Activated gamma-delta T cell (primary cell): ENCODE measurements around the gene INTS13.
"Not testable (repeated sequence)": the region's sequence is repeated elsewhere in the genome, so short reads cannot be mapped to it uniquely, and the experiment has no call there.

Source experiments
- DNase-seq: peaks from one replicate; lab custom pipeline; 2025; lab: John Stamatoyannopoulos, UW
- total RNA-seq, 2 donors: gene quantifications; one replicate each; lab custom pipeline; 2026; lab: John Stamatoyannopoulos, UW

Gene INTS13, protein sequence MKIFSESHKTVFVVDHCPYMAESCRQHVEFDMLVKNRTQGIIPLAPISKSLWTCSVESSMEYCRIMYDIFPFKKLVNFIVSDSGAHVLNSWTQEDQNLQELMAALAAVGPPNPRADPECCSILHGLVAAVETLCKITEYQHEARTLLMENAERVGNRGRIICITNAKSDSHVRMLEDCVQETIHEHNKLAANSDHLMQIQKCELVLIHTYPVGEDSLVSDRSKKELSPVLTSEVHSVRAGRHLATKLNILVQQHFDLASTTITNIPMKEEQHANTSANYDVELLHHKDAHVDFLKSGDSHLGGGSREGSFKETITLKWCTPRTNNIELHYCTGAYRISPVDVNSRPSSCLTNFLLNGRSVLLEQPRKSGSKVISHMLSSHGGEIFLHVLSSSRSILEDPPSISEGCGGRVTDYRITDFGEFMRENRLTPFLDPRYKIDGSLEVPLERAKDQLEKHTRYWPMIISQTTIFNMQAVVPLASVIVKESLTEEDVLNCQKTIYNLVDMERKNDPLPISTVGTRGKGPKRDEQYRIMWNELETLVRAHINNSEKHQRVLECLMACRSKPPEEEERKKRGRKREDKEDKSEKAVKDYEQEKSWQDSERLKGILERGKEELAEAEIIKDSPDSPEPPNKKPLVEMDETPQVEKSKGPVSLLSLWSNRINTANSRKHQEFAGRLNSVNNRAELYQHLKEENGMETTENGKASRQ
- total RNA-seq: 39.0 to 42.7 reads per million in 2 donors

DNA sequence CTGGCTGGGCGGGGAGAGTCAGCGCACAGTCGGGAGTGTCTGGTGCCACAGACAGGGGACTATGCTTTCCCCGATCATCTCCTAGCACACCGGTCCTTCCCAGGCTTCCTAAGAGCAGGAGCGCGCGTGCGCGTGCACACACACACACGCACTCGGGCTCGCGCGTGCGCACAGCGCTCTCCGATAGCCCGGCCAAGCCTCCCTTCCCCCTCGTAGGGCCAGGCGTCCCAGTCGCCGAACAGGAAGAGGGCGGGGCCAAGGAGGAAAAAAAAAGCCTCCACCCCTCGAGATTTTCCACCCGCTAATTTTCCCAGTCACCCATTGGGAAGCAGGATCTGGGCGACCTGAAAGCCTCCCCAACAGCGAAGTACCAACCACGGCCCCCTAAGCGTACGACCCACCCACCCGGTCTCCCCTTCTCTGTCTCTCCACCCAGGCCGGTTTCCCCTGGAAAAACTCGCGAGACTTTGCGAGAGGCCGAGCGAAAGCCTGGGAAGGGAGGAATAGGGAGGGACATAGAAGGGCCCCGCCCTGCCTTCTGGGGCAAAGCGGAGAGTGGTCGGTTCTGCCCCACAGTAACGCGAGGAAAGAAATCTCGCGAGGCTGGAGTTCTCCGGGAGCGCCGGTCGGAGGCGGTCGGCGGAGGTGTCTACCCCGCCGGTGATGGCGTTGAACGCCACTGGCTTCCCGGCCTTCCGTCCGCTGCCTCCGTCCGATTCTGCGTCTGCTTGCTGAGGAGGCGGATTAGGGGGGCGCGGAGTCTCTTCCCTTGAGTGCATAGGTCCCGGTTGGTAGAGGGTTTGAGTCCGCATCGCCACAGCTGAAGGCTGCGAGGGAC is at the start of gene INTS13, which contains the start of gene FGFR1OP2:
Gene INTS13, minus strand, starts transcription at position 119 of the 838 bp plus-strand sequence. CDS start 1,178 bp downstream, outside the sequence.
Gene FGFR1OP2, plus strand, starts transcription at position 608 of the 838 bp plus-strand sequence. CDS start 15,689 bp downstream, outside the sequence.
- peak; percentile 75 for DNase-seq

DNA sequence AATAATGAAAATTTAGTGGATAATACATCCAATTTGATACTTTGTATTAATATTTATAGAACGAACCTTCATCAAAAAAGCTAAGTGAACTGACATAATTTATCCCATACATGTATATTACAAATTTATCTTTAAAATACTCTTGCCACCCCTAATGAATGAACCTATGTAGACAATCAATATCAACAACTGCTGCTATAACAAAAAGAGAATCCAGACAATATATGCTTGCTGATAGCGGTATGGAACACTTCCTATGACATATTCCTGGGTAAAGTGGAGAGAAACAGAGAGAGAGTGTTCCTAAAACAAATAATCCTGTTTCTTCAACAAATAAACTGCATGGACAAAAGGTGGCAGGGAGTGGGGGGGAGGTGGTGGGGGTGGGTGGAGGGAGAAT is 45.1 kb upstream of the INTS13 start:
- no peak for DNase-seq

DNA sequence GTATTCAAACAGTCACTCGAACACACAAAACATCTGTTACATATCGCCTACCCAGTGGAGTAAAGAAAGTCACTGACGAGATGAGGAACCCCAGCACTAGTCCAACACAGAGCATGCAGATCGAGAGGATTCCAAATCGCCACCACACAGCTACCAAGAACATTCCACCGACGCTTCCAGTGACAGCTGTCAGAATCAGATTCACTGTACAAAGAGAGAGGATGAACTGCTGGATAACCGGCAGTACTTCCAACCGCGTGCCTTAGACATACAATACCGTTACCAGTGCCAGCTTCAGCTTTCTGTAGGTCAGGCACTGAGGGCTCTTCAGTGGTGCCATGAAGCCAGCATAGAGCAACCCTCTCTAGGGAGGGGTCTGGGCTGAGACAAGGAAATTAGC is 42.0 kb upstream of the INTS13 start:
- no peak for DNase-seq

DNA sequence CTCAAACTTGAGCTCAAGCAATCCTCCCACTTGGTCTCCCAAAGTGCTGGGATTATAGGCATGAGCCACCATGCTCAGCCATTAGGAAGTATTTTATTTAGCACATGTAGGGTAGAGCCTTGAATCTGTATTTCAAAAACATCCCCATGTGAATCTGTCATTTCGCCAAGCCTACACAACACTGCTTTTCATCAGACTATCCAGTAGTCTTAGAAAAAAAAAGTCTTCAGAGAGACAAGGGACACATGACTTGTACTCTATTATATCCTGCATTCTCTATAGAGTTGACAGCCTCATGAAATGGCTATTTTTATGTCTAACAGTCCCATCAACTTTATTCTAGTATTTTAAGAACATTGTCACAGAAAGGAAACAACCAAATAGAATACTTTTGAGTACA is 41.0 kb upstream of the INTS13 start:
- DNase-seq: no peak

DNA sequence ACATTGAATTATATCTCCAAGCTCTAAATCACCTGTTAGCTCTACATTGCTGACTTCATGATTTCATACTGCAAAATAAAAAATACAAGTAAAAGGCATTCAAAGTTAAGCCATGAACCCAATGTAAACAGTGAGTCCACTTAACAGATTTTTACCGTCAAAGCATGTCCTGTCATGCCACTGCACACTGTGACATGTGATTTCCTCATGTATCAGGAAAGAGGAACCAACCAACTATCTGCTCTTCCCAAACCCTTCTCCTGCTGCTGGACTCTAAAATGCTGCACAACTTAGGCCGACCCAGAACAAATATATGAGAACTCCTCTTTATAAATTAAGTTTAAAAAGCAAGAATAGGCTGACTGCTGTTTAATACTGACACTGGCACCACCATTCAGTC is 38.9 kb upstream of the INTS13 start:
- DNase-seq: no peak

DNA sequence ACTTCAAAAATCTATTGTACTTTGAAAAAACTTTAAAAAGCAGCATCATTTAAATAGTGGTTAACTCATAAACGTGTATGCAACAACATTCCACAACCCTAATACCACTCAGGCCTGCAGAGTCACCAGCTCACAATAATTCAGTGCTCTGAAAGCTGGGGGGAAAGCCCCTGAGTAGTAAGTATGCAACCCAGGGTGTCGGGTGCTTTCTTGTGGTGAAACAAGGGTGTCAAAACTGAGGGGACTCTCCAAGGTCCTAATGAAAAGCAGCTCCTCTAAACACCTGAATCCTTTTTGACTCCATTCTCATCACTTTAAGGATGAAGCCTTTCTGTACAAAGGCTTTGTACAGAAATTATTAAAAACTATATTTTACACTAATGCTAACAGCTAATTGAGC is 34.2 kb upstream of the INTS13 start:
- no peak for DNase-seq

DNA sequence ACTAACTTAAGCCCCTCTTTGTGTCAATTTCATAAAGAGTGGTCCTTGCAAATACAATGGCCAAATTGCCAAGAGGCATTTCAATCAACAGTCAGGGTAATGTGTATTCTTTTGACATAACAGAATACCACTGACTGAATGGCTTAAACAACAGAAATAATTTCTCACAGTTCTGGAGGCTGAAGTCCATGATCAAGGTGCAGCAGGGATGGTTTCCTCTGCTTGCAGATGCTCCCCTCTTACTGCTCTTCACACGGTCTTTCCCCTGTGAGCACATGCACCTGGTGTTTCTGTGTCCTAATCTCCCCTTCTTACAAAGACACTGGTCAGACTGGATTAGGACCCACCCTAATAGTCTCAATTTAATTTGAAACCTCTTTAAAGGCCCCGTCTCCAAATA is 32.4 kb upstream of the INTS13 start:
- DNase-seq: no peak

DNA sequence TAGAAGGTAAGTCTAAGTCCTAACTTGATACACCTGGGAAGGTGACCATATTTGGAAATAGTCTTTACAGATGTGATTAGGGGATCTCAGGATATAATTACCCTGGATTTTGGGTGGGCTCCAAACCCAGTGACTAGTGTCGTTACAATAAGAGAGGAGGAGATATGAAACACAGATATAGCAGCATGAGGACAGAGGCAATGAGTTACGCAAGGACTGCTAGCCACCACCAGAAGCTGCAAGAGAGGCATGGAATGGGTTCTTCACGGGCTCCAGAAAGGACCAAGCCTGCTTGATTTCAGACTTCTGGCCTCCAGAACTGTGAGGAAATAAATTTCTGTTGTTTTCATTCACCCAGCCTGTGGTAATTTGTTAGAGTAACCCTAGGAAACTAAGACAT is 29.1 kb upstream of the INTS13 start:
- DNase-seq: no peak

DNA sequence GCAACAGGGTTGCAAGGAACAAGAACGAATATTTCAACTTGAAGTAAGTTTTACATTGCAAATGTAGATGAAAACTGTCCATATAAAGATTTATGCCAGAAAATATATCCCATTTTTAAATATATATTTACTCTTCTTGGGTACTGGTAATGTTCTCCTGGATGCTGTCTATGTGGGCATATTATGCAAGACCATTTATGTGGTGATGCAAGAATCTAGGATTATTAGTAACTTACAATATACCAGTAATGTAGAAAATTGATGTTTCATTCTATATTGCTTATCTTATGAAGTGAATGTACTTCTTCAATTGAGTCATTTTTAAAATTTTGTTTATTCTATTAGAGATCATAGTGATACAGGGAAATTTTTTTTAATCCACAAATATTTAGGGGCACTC is 25.6 kb upstream of the INTS13 start:
- DNase-seq: no peak

DNA sequence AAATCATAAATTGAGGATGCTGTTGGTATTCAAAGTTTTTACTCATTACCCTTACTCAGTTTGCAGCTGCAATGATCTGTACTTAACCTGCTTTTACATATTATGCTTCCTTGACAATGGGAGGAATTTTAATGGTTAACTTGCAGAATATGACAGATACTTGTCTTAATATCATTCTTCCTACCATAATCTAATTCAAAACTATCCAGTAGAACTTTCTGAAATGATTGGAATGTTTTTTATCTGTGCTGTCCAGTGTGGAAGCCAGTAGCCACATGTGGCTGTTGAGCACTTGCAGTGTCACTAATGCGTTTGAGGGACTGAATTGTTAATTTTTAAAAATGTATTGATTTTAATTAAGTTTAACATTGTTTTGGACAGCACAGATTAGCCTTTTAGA is 24.0 kb upstream of the INTS13 start:
- no peak for DNase-seq

DNA sequence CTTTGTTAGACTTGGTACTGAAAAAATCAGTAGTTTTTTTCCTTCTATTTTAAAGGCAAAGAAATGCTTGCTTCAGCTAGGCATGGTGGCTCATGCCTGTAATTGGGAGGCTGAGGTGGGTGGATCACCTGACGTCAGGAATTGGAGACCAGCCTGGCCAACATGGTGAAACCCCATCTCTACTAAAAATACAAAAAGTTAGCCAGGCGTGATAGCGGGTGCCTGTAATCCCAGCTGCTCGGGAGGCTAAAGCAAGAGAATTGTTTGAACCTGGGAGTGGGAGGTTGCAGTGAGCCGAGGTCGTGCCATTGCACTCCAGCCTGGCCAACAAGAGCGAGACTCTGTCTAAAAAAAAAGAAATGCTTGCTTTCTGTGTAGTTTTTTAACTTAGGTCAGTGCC is 23.6 kb upstream of the INTS13 start:
- DNase-seq: not testable (repeated sequence)

DNA sequence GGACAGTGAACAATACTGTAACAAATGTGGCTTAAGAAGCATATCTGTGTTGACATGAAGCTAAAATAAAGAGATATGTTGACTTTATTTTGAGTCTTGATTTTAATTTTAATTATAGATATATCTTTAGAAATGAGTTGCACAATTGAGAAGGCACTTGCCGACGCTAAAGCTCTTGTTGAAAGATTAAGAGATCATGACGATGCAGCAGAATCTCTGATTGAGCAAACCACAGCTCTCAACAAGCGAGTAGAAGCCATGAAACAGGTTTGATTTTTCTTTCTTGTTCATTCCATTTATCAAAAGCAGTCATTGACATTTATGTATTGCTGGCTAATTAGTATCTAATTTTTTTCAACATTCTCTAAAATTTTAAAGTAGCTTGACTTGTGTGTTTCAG is 16.2 kb upstream of the INTS13 start:
- DNase-seq: no peak

DNA sequence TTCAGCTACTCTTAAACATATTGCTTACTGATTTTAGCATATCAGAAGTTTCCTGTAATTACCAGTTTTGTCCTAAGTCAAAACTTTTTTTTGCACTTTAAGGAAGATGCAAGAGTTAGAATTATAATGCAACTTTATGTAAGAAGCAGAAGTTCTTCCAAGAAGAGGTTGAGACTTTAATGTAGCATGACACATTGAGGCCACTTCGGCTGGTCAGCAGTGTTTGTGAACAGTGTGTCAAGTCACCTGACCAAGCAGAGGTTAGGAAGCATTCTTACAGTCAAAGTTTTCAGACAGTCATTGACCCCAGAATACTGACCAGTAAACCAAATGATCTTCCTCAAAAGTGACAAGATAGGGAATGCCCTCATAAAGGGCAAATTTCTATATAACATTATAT is 15.7 kb upstream of the INTS13 start:
- no peak for DNase-seq

DNA sequence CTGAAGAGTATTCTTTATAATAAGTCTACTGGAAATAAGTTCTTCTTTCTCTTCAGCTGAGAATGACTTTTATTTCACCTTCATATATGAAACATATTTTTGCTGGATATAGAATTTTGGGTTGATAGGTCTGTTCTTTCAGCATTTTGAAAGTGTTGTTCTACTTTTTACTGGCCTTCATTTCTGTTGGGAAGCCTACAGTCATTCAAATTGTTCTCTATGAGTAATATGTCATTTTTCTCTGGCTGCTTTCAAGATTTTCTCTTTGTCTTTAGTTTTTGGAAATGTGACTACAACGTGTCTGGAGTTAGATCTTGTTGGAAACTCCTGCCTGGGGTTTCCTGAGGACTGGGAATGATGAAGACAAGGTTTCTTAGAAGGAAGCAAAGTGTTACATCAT is 10.5 kb upstream of the INTS13 start:
- DNase-seq: no peak

DNA sequence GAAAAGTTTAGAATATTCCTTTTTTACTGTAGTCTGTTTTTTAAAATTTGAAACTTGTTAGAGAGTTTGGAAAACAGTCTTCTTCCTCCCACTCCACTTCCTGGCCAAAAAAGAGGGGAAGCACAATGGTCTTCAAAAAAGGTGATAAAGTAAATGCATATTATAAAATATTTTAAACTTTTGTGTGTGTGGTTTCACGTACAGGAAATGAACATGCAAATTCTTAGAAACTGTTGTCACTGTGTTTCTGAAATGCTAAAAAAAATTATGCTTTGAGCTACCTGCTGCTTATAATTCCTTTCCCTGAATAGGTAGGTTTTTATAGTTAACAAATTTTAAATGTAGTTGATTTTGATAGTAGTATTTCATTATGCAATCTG is 3.4 kb upstream of the INTS13 start:
- no peak for DNase-seq

DNA sequence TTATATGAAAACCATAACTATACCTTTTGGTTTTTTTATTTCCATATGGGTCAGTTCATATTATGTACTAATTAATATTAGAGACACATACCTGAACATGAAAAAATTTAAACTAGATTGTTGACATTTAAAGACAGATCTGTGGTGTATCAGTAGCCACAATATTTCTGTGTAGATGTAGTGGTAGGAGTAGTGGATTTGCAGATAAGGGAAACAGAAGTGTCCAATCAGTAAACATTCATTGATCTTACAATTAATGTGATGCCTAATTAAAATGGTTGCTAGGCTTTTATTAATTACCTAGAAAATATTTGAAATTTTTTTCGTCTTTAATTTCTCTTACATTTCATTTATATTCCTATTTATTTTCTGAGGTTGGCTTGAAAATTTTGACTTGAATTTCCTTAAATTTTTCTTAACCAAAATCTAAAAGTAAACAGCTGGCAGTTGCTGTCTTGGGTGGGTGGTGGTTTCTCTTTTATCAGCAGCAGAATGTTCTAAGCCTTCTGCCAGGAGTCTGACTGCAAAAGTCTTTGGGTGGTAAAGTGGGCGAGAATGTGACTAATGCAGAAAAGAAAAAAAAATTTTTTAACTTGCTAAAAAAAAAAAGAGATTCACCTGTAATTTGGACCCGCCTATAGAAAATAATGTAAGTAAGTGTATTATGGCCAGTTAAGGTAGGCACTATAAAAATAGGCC is 2.9 kb upstream of the INTS13 start:
- DNase-seq: no peak

DNA sequence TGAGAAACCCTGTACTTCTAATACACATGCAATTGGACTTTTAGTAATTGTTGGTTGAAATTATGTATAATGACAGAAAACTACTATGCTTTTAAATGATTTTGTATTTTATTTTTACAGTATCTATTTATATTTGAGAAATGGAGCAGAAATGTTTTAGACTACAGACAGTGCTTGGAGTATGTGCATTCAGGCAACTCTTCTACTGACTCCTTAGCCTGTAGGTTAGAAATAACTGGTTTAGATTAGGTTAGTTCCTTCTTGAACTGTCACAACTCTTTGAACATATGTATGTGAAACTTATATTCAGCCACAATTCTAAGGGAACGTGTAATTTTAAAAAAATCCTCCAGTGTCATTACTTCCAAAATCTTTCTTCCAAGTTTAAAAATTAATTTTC is 2.2 kb upstream of the INTS13 start:
- no peak for DNase-seq

DNA sequence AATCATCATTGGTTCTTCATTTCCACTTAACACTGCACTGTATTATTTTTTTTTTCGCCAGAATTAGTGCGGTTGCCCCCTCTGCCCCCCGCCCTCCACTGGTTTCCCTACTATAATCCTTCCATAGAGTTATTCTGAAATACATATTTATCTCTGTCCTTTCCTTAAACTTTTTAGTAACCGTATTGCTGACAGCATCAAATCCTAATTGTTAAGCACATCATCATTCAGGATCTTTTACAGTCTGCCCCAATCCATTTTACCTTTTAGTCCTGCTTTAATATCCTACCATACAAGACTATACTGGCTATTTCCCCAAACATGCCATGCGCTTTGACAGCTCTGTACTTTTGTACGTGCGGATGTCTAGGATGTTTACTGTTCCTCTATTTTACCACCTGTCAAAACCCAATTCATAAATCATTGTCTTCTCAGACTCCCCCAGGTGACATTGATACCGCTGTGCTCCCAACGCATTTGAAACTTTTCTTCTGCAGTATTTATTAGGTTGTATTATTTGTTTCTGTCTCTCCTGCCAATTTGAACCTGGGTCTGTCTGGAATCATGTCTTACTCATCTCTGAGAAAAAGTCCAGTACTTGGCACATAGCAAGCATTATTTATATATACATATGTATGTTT is 1.5 kb upstream of the INTS13 start:
- DNase-seq: no peak

DNA sequence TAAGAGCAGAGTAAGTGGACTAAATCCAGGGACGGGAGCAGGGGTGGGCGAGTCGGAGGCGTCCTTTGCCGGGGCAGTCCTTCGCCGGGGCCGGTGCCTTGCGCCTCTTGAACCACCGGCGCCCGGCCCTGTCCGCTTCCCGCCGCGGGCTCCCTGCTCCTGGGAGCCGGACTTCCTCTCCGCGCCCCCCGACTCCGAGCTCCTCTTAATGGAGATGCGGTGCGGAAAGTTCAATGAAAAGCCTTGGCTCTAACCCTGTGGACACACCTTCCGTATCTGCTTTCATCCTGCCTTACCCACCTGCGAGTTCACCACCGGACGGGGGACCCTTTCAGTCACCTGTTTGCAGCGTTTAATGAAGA is 901 bp upstream of the INTS13 start:
- peak; percentile 14 for DNase-seq

DNA sequence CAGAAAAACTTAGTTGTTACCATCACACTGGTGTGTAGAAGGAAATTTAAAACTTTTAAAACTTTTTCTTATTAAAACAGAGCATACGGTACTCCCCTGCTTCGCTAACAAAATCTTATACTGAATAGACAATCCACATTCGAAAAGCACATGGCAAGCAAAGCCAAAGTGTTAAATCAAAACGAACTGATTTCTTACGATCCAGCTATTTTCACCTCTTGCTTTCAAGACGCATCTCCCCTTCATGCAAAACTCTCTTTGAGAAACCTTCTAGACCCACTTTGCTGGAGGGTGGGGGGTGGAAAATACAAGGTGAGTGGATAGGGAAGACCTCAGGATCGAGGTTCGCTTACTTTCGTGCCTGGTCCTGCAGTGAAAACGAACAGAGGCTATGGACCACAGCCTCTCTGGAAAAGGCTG is 328 bp downstream of the INTS13 start:
- DNase-seq: no peak
